Upper lobe of left lung (tissue), 4 donors: ENCODE data around the gene MAGI2.

ENCODE experiments used
- EP300 ChIP-seq, 4 donors: sonication (generic); formaldehyde crosslinking; IDR thresholded peaks; one replicate each; pipeline ENCODE4 v1.5.1; 2017; ENCODE audit warnings: antibody characterized with exemption in 4 of 4, control low read depth in 2 of 4
- POLR2A ChIP-seq, 4 donors: fragments of 450-650 bp; IDR thresholded peaks; one replicate each; pipeline ENCODE4 v1.5.1; 2016 to 2017; ENCODE audit warnings: antibody characterized with exemption in 4 of 4, mild to moderate bottlenecking in 2 of 4
- TF ChIP-seq, protein P1 (sequence below), 6 experiments: fragments of 450-650 bp in 4 of 6; fragments of 200-600 bp in 2 of 6; sonication (generic) in 2 of 6; IDR thresholded peaks; one replicate each; pipeline ENCODE4 v1.5.1; 2016 to 2019; ENCODE audit warnings: antibody characterized with exemption in 6 of 6

DNA sequence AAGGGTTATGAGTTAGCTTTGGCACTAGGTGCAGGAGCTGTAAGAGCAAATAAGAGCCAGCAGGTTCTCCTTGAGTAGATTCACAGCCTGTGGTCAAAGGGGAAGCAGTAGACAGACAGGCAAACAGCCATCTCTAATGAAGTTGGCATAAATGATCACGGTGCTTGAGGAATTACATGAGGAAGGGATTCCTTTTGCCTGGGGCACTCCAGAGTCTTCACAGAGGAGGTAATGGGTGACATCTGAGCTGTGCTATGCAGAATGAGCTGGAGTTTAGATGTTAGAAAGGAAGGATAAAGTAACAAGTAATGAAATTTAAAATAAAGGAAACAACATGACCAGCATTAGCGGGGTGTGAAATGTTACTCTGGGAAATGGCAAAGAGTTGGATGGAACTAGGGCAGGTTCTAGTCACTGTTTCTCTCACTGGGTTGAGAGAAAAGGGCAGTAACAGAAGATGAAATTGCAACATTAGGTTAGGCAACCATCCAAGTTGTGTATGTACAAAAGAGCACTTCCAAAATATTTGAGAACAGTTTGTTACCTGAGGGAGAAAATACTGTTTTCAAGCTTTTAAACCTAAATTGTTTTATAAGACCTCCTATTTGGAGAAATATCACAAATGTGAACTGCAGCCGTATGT, 1041.1 kb downstream of the MAGI2 start:
- TF ChIP-seq, protein P1, sequence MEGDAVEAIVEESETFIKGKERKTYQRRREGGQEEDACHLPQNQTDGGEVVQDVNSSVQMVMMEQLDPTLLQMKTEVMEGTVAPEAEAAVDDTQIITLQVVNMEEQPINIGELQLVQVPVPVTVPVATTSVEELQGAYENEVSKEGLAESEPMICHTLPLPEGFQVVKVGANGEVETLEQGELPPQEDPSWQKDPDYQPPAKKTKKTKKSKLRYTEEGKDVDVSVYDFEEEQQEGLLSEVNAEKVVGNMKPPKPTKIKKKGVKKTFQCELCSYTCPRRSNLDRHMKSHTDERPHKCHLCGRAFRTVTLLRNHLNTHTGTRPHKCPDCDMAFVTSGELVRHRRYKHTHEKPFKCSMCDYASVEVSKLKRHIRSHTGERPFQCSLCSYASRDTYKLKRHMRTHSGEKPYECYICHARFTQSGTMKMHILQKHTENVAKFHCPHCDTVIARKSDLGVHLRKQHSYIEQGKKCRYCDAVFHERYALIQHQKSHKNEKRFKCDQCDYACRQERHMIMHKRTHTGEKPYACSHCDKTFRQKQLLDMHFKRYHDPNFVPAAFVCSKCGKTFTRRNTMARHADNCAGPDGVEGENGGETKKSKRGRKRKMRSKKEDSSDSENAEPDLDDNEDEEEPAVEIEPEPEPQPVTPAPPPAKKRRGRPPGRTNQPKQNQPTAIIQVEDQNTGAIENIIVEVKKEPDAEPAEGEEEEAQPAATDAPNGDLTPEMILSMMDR (IDR thresholded peaks at IDR 0.05): no peak
- no peak for TF ChIP-seq POLR2A (IDR thresholded peaks at IDR 0.05)
- TF ChIP-seq EP300 (IDR thresholded peaks at IDR 0.05): no peak
